Loucy (cell line): ENCODE measurements around the gene PTPRA.

Experiments used
- H2AFZ ChIP-seq: fragments of 200-600 bp; sonication (generic); 2 replicates; pipeline ENCODE4 v1.6.0; 2016; ENCODE audit warnings: antibody characterized with exemption, mild to moderate bottlenecking, low read length, moderate library complexity
- H3F3A ChIP-seq: fragments of 200-600 bp; 2 replicates; pipeline ENCODE4 v1.6.0; 2016; ENCODE audit warnings: antibody characterized with exemption, low read depth, mild to moderate bottlenecking
- H3K27me3 ChIP-seq: fragments of 200-600 bp; sonication (generic); 2 replicates; pipeline ENCODE4 v1.6.1; 2014; ENCODE audit warnings: low read length, mild to moderate bottlenecking; ENCODE audit not compliant: insufficient read depth, poor library complexity, severe bottlenecking
- H3K36me3 ChIP-seq: fragments of 200-600 bp; sonication (generic); 2 replicates; pipeline ENCODE4 v1.6.1; 2016; ENCODE audit warnings: low read length; ENCODE audit not compliant: insufficient read depth
- H3K4me1 ChIP-seq: fragments of 200-600 bp; sonication (generic); 2 replicates; pipeline ENCODE4 v1.5.1; 2014; ENCODE audit warnings: low read length, mild to moderate bottlenecking; ENCODE audit not compliant: insufficient read depth, poor library complexity, severe bottlenecking
- H3K4me2 ChIP-seq: fragments of 200-600 bp; sonication (generic); 2 replicates; pipeline ENCODE4 v1.6.0; 2014; ENCODE audit warnings: antibody characterized with exemption, low read length, low read depth, mild to moderate bottlenecking; ENCODE audit not compliant: poor library complexity, severe bottlenecking
- H3K4me3 ChIP-seq: fragments of 200-600 bp; sonication (generic); 2 replicates; pipeline ENCODE4 v1.5.1; 2014; ENCODE audit warnings: low read length, mild to moderate bottlenecking, mixed read lengths; ENCODE audit not compliant: poor library complexity, severe bottlenecking
- H3K79me2 ChIP-seq: fragments of 200-600 bp; sonication (generic); 2 replicates; pipeline ENCODE4 v1.6.1; 2014; ENCODE audit warnings: low read length; ENCODE audit not compliant: insufficient read depth
- H3K9ac ChIP-seq: fragments of 200-600 bp; sonication (generic); 2 replicates; pipeline ENCODE4 v1.6.0; 2014; ENCODE audit warnings: mild to moderate bottlenecking, low read depth, low read length, moderate library complexity; ENCODE audit not compliant: poor library complexity, severe bottlenecking
- H3K9me2 ChIP-seq: fragments of 200-600 bp; sonication (generic); replicated peaks from 2 replicates; pipeline ENCODE4 v1.6.1; 2016; ENCODE audit warnings: low read depth, low read length, mixed read lengths
- H3K9me3 ChIP-seq: fragments of 200-600 bp; sonication (generic); 2 replicates; pipeline ENCODE4 v1.6.1; 2014; ENCODE audit warnings: mild to moderate bottlenecking, antibody characterized with exemption, low read length, low read depth; ENCODE audit not compliant: insufficient read depth
- H4K20me1 ChIP-seq: fragments of 200-600 bp; sonication (generic); 2 replicates; pipeline ENCODE4 v1.6.0; 2014; ENCODE audit warnings: antibody characterized with exemption, low read length, mild to moderate bottlenecking; ENCODE audit not compliant: insufficient read depth, poor library complexity, severe bottlenecking
- CTCF ChIP-seq: fragments of 200-600 bp; sonication (generic); conservative IDR thresholded peaks from 2 replicates; pipeline ENCODE4 v1.5.1; 2014; ENCODE audit warnings: mild to moderate bottlenecking, antibody characterized with exemption, low read length
- EZH2phosphoT487 ChIP-seq: fragments of 200-600 bp; IDR thresholded peaks from 2 replicates; pipeline ENCODE4 v1.6.1; 2018; ENCODE audit warnings: antibody characterized with exemption, mild to moderate bottlenecking, moderate library complexity, borderline replicate concordance

PTPRA gene

GRCh38 chr20:3045816-3046676, 172.8 kb downstream of the PTPRA start, which contains the start of gene MRPS26:
MRPS26 (plus strand) TSS chr20:3046052; CDS start chr20:3046069, 17 bp downstream.
- H3K4me1 ChIP-seq, result peaks cover 18% of the 10 kb centered on the region
- peaks cover 30% of the 10 kb centered on the region for H3K79me2 ChIP-seq
- H3K27me3 ChIP-seq, result peaks cover 5% of the 10 kb centered on the region
- no peak for TF ChIP-seq EZH2phosphoT487
- no peak for TF ChIP-seq CTCF
- H3K36me3 ChIP-seq, result peaks cover 21% of the 10 kb centered on the region; the same call in 1 of the 2 replicates
- peak within 1 kb of the TSS; percentile 81 for H2AFZ ChIP-seq
- peaks cover 21% of the 10 kb centered on the region for H4K20me1 ChIP-seq
- peak within 1 kb of the TSS; percentile 89 for H3K4me2 ChIP-seq
- peak within 1 kb of the TSS; percentile 88 for H3K9ac ChIP-seq
- H3K4me3 ChIP-seq, result peak within 1 kb of the TSS; percentile 93
- no peaks in the 10 kb centered on the region for H3F3A ChIP-seq
- no peaks in the 10 kb centered on the region for H3K9me2 ChIP-seq
- no peaks in the 10 kb centered on the region for H3K9me3 ChIP-seq

GRCh38 chr20:3046677-3047462, 173.6 kb downstream of the PTPRA start:
- peak overlapping the region; percentile 88 for H3K9ac ChIP-seq
- peaks cover 5% of the 10 kb centered on the region for H3K27me3 ChIP-seq
- H3F3A ChIP-seq, result no peaks in the 10 kb centered on the region
- H2AFZ ChIP-seq, result peak overlapping the region; percentile 81
- peaks cover 21% of the 10 kb centered on the region for H4K20me1 ChIP-seq
- H3K4me3 ChIP-seq, result peak overlapping the region; percentile 93
- peaks cover 18% of the 10 kb centered on the region for H3K4me1 ChIP-seq
- H3K9me3 ChIP-seq, result no peaks in the 10 kb centered on the region
- peaks cover 30% of the 10 kb centered on the region for H3K79me2 ChIP-seq
- H3K4me2 ChIP-seq, result peak overlapping the region; percentile 89
- TF ChIP-seq EZH2phosphoT487, result no peak
- TF ChIP-seq CTCF, result no peak
- peaks cover 21% of the 10 kb centered on the region; the same call in 1 of the 2 replicates for H3K36me3 ChIP-seq
- no peaks in the 10 kb centered on the region for H3K9me2 ChIP-seq

GRCh38 chr20:3047486-3048419, 174.5 kb downstream of the PTPRA start:
- no peak overlapping the region for H2AFZ ChIP-seq
- H3K27me3 ChIP-seq, result peaks cover 5% of the 10 kb centered on the region
- TF ChIP-seq EZH2phosphoT487 (no peak), CTCF (no peak)
- H3K79me2 ChIP-seq, result peaks cover 30% of the 10 kb centered on the region
- no peaks in the 10 kb centered on the region for H3K9me2 ChIP-seq
- peak overlapping the region; percentile 88 for H3K9ac ChIP-seq
- H3K4me3 ChIP-seq, result peak overlapping the region; percentile 93
- H3F3A ChIP-seq, result no peaks in the 10 kb centered on the region
- H4K20me1 ChIP-seq, result peaks cover 21% of the 10 kb centered on the region
- peak overlapping the region; percentile 89 for H3K4me2 ChIP-seq
- H3K9me3 ChIP-seq, result no peaks in the 10 kb centered on the region
- H3K36me3 ChIP-seq, result peaks cover 21% of the 10 kb centered on the region; the same call in 1 of the 2 replicates
- peaks cover 18% of the 10 kb centered on the region for H3K4me1 ChIP-seq
